NT2/D1 (cell line): Measurements from ENCODE around the gene ANTXR2.

Experiments
- SUZ12 ChIP-seq: IDR thresholded peaks from 2 replicates; pipeline ENCODE4 v1.6.1; 2011; ENCODE audit not compliant: insufficient read length, insufficient read depth; ENCODE audit errors: extremely low read depth
- YY1 ChIP-seq: IDR thresholded peaks from 2 replicates; pipeline ENCODE4 v1.6.1; 2011; ENCODE audit not compliant: insufficient read length, insufficient read depth
- ZNF274 ChIP-seq: IDR thresholded peaks from 2 replicates; pipeline ENCODE4 v1.6.1; 2011; ENCODE audit warnings: mild to moderate bottlenecking, low read depth, low read length

- TF ChIP-seq YY1 (no peak), SUZ12 (no peak), ZNF274 (no peak)
Measured at GRCh38 chr4:79964400-79965211, 108.4 kb downstream of the ANTXR2 start.
